Right atrium auricular region (tissue), 2 donors: ENCODE data around the gene YPEL5. TPM values are rescaled to one million over a fixed set of nuclear protein-coding genes. Genes with fewer than 3 reads are reported as not detected.

ENCODE experiments used
- DNase-seq: peaks from one replicate; pipeline ENCODE4 v3.0.0-alpha.2; 2019; ENCODE audit warnings: low spot score
- H3K27ac ChIP-seq, 2 donors: fragments of 200-600 bp; sonication (generic); 1 replicate in 1 of 2; 2 replicates in 1 of 2; pipeline ENCODE4 v1.5.1; 2016 to 2019
- H3K27me3 ChIP-seq, 2 donors: fragments of 200-600 bp; sonication (generic); one replicate each; pipeline versions ENCODE4 v1.5.1 to v1.6.0; 2017 to 2019
- H3K36me3 ChIP-seq: fragments of 200-600 bp; sonication (generic); one replicate; pipeline ENCODE4 v1.5.1; 2016
- H3K4me1 ChIP-seq, 2 donors: fragments of 200-600 bp; sonication (generic); one replicate each; pipeline versions ENCODE4 v1.5.1 to v1.6.0; 2017 to 2019
- H3K4me3 ChIP-seq, 2 donors: fragments of 200-600 bp; sonication (generic); 1 replicate in 1 of 2; 2 replicates in 1 of 2; pipeline ENCODE4 v1.5.1; 2017 to 2019; ENCODE audit warnings: mild to moderate bottlenecking in 1 of 2, moderate library complexity in 1 of 2
- H3K9me3 ChIP-seq, 2 donors: fragments of 200-600 bp; sonication (generic); one replicate each; pipeline ENCODE4 v1.5.1; 2019
- CTCF ChIP-seq, 2 donors: fragments of 200-600 bp; sonication (generic); IDR thresholded peaks; one replicate each; pipeline ENCODE4 v1.5.1; 2019; ENCODE audit warnings: antibody characterized with exemption in 2 of 2
- total RNA-seq, 2 donors: library from RNA; depleted of rRNA; stranded (reverse); fragments of >200 nt; gene quantifications; one replicate each; pipeline ENCODE4 v1.1.0, GENCODE V29; 2016

The YPEL5 gene
- total RNA-seq, 2 donors from 2014 or later, result 36.3 to 45.5 TPM

DNA sequence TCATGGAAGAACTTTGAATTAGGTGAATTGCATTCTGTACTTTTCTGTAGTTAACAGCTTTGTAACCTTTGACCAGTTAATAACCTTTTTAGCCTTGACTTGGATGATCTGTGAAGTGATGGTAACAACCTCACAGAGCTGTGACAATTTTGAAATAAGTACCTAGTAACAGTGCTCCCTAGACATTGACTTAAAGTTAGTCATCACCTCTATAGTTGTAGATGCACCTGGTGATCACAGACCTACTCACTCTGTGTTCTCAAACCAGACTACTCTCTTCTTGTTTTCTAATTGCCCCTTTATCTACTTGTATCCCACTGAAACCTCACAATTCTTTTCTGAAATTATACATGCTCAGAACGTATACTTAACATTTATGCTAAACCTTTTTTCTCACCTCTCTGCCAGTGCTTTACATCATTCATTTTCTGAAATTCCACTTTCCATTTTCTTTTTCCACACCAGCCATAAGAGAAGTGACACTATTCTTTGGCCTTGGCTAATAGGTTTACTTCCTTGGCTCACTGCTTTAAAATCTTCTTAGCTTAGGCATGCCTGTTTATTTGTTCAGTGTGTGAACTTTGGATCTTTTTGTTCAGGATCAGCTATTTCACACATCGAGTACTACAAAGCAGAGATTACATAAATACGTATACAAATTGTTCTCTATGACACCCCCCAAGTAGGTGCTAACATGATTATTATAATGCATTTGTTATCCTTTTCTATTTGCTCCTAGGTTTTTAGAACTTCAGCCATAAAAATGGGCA, 9.3 kb downstream of the YPEL5 start:
- Histone ChIP-seq H3K9me3 (no peaks in the 10 kb centered on the region), H3K4me1 (peaks cover 0 to 10% of the 10 kb centered on the region in 2 donors), H3K27me3 (no peaks in the 10 kb centered on the region), H3K36me3 (peaks cover 49% of the 10 kb centered on the region), H3K27ac (no peak overlapping the region), H3K4me3 (no peak overlapping the region)
- TF ChIP-seq CTCF (IDR thresholded peaks at IDR 0.05), result no peak
- DNase-seq, result no peak

GRCh38 chr2:30157616-30158015, 10.8 kb downstream of the YPEL5 start:
- Histone ChIP-seq H3K27me3 (no peaks in the 10 kb centered on the region), H3K36me3 (peaks cover 53% of the 10 kb centered on the region), H3K4me3 (no peak overlapping the region), H3K9me3 (no peaks in the 10 kb centered on the region), H3K27ac (no peak overlapping the region), H3K4me1 (peaks cover 0 to 7% of the 10 kb centered on the region in 2 donors)
- no peak for TF ChIP-seq CTCF (IDR thresholded peaks at IDR 0.05)
- no peak for DNase-seq

- Histone ChIP-seq H3K4me1 (no peaks in the 10 kb centered on the region), H3K4me3 (no peak overlapping the region), H3K9me3 (no peaks in the 10 kb centered on the region), H3K27ac (no peak overlapping the region), H3K36me3 (peaks cover 51% of the 10 kb centered on the region), H3K27me3 (no peaks in the 10 kb centered on the region)
- no peak for TF ChIP-seq CTCF (IDR thresholded peaks at IDR 0.05)
- DNase-seq, result no peak
These were observed 13.0 kb downstream of the YPEL5 start for GRCh38 chr2:30159766-30160165.

- Histone ChIP-seq H3K4me1 (no peaks in the 10 kb centered on the region), H3K9me3 (no peaks in the 10 kb centered on the region), H3K27me3 (no peaks in the 10 kb centered on the region), H3K36me3 (peaks cover 44% of the 10 kb centered on the region), H3K4me3 (no peak overlapping the region), H3K27ac (no peak overlapping the region)
- TF ChIP-seq CTCF (IDR thresholded peaks at IDR 0.05), result no peak
- DNase-seq, result no peak
These were observed 15.3 kb downstream of the YPEL5 start for GRCh38 chr2:30161929-30162706.

GRCh38 chr2:30162806-30163205, 16.0 kb downstream of the YPEL5 start:
- H3K4me1 ChIP-seq, result no peaks in the 10 kb centered on the region
- H3K9me3 ChIP-seq, result no peaks in the 10 kb centered on the region
- TF ChIP-seq CTCF (IDR thresholded peaks at IDR 0.05), result no peak
- H3K27me3 ChIP-seq, result no peaks in the 10 kb centered on the region
- H3K27ac ChIP-seq, result no peak overlapping the region
- no peak for DNase-seq
- no peak overlapping the region for H3K4me3 ChIP-seq
- H3K36me3 ChIP-seq, result peaks cover 37% of the 10 kb centered on the region
